Suppressor macrophage treated with lipopolysaccharide for 4 hours (primary cell): ENCODE measurements around the gene TOP3B.
A peak's percentile ranks its signal among the peaks of the same experiment; 100 is the strongest.
"Not testable (repeated sequence)": the region's sequence is repeated elsewhere in the genome, so short reads cannot be mapped to it uniquely, and the experiment has no call there.

Experiments used
- DNase-seq: peaks from one replicate; pipeline ENCODE4 v3.0.0-alpha.2; 2020

Gene TOP3B

DNA sequence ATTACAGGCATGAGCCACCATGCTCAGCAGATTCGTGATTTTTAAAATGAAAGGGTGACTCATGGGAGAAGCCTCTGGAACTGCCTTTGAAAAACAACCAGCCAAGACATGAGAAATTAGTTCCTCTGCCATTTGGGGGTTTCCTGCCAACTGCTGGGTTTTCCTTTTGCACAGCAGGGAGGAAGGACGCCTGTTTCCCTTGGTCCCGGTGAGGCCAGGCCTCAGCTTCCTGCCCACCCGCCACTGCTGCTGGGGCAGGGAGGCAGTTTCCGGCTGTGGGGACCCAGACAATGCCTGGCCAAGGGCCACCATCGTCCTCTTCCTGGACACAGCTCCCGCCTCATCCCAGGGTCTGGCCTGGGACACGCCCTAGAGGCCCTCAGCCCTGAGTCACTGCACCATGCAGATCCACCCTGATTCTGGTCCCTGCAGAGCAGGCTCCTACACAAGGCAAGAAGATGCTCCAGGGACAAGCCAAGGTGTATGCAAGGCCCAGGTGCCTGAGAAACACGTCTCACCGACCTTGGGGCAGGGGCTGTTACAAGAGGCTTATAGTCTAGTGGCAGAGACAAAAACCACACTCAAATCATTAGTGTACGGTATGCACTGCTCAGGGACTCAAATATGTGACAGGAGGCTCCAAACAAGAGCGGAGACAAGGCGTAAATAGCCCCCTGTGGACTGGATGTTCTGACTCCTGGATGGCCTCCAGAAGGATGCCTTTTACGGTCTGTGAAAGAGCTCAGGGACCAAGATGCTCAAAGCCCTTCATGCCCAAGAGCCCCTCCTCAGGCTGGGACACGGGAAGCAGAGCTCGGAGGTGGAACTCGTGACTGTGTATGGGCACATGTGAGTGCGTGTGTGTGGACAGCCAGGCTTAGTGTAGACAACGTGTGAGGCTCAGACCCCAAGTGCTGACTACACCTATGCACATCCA is 39.9 kb downstream of the TOP3B start:
- DNase-seq: peak; percentile 85

- DNase-seq: no peak
Measured at GRCh38 chr22:21941921-21942320, 40.7 kb downstream of the TOP3B start.

DNA sequence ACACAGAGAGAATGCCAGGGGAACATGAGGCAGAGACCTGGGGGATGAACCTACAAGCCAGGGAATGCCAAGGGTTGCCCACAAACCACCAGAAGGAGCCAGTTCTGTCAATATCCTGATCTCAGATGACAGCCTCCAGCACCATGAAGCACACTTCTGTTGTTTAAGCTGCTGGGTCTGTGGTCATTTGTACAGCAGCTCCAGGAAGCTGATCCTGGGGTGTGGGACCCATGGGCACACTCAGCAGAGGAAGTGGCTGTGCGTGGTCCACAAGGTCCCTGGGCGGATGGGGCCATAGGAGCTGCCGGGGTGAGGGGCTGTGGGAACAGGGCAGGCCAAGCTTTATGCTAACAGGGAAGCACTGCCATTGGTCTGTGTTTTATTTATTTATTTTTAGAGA is 42.1 kb downstream of the TOP3B start:
- DNase-seq: no peak

- not testable (repeated sequence) for DNase-seq
Measured at GRCh38 chr22:21939935-21940334, 42.7 kb downstream of the TOP3B start.

DNA sequence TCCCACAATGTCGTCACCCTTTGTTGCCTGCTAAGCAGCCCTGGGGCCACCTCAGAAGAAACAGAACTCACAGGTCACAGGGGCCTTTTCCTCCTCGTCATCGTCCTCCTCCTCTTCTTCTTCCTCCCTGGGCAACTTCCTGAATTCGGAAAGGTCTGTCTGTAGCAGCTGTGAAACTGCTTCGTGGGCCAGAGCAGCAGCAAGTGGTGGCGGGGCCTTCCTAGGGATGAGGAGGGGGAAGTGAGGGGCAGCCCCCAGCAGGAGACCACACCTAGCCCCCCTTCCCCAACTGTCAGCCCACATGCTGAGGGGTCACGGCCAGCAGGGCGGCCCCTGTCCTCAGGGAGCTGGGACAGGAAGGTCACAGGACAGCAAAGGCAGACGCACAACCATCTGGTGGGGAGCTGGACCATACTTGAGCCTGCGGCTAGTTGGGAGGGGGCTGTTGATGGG is 43.1 kb downstream of the TOP3B start:
- DNase-seq: peak; percentile 73

GRCh38 chr22:21938906-21939305 is 43.7 kb downstream of the TOP3B start:
- DNase-seq: no peak

DNA sequence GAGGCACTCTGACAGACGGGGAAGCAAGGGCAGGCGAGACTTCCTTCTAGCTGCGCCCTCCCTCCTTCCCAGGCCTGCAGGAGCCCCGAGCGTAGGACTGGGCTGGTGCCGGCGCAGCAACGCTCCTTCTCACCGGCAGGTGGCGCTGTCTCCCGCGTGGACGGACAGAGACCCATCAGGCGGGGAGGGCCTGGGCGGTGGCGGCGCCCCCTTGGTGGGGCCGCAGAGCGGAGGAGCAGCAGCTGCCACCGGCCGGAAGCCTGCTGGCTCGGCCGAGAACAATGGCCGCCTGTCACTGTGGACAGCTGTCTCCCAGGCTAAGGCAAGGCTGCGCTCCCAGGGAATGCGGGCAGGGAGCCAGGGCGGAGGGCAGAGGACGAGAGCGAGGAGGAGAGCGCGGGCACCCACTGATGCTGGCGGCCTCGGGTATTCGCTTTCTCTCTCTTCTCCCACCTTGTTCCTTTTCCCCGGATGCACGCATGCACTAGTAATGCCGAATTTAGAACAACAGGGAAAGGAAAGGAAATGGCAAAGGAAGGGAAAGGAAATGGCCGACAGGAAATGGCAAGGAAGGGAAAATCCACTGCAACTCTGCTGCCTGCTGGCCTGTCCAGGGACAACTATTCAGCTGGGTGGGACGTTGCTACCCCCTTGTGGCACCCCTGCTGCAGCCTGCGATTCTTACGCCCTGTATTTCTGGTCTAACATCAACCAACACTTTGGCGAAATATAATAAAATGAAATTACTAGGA is 44.3 kb downstream of the TOP3B start:
- peak; percentile 94 for DNase-seq

GRCh38 chr22:21937821-21938070 is 44.8 kb downstream of the TOP3B start:
- no peak for DNase-seq

DNA sequence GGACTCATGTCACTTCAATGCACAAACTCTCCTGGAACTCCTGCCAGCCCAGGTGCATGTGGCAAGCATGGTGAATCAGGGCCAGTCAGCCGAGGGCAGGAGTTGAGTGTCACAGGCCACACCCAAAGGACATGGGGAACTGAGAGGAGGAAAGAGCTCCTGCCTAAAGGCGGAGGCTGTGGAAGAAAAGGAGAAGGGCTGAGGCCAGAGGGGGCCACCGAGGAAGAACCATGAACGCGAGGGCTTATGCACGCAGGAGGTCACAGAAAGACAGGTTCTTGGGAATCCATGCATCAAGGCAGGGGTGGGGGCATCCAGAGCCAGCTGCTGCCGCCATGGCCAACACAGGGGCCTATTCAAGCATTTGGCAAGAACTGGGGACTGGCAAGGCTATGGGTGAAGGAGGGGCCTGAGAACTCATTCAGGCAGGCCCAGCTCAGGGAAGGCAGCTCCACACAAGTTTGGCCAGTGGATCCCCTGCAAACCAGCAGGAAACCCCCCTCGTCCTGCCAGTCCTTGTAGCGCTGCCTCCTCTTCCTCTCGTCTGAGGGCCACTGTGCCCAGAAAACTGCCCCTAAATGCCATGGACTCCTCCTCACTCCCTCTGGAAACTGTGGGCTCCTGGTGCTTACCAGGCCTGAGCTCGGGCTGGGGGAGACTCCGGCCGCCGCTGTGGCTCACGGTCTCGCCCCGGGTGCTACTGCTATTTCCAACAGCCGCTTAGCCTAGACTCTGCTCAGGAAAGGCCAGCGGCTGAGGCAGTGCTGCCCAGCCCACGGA is 45.4 kb downstream of the TOP3B start:
- DNase-seq: peak; percentile 78

- DNase-seq: peak; percentile 90
Measured at GRCh38 chr22:21936151-21936775, 46.3 kb downstream of the TOP3B start.

GRCh38 chr22:21933910-21934309 is 48.7 kb downstream of the TOP3B start:
- DNase-seq: no peak

- DNase-seq: no peak
Measured at GRCh38 chr22:21933413-21933812, 49.2 kb downstream of the TOP3B start.

DNA sequence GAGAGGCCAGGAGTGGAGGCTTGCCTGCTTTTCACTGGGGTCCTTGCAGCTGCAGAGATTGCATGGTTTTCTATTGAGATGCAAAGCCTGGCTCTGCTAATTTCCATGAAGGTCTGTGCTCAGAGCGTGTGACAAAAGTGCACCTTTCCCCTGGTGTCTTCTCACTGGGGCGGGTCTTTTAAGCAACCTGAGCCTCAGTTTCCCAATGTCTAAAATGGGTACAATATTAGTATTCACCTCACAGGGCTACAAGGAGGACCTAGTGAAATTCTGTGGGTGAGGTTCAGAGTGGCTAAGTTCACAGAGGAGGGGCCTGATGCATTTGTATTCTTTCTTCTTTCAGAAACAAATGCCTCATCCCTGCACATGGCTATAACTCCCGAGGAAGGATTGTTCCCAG is 50.2 kb downstream of the TOP3B start:
- DNase-seq: no peak

DNA sequence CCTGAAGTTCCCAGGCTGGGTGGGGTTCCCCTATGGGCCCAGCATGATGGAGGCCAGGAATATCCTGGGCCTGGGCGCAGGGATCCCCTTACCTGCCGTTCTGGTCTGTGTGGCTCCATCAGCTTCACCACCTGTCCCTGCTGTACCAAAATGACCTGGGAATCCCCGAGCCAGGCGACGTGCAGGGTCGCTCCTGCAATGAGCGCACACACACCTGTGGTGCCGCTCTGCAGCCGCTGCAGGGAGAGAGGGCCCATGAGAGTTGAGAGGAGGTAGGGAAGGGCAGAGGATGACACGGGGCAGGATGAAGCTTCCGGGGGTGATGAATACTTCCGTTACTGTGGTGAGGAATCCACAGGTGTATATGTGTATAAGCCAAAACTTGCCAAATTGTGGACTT is 51.5 kb downstream of the TOP3B start:
- DNase-seq: no peak

- no peak for DNase-seq
Measured at GRCh38 chr22:21929253-21929652, 53.3 kb downstream of the TOP3B start.

DNA sequence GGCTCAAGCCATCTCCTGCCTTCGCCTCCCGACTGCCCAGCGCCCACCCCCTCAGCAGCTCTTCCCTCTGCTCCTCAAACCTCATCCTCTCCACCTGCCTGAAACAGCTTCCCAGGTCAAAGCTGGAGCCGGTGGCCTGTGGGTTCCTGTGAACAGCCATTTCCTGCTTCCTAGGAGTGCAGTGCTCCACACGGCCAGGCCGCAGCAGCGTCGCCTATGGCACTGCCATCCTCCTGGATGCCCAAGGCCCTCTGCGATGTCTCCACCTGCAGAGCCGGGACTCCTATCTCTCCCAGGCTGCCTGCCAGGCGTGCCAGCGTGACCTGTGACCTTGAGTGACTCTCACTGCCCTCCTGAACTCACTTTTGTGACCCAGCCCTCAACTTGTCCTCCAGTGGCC is 54.5 kb downstream of the TOP3B start:
- DNase-seq: no peak

DNA sequence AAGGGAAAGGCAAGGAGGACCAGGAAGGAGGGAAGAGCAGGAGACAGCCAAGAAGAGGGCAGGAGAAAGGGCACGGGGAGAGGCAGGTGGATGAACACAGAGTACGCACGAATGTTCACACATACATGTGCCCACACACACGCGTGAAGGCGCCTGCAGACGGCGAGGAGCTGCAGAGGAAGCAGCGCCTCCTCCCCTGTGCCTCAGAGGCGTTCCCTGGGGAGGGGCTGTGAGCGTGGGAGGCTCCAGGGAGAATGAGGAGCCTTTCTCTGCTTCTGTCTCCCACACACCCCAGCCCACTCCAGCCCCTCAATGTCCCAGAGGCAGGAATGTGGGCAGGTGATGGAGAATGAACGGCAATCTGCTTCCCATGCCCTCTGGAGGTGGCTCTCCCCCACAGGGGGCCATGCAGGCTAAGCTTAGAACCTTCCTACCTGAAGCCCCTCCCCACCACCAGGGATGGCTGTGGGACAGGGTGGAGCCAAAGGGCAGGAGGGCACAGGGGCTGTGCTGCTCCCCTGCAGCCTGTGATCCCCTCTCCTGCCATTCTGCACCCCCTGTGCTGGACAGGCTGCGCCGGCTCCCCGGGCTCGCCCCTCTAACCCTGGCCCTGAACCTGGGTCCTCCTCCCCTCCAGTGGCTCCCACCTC is 55.3 kb downstream of the TOP3B start:
- DNase-seq: no peak

DNA sequence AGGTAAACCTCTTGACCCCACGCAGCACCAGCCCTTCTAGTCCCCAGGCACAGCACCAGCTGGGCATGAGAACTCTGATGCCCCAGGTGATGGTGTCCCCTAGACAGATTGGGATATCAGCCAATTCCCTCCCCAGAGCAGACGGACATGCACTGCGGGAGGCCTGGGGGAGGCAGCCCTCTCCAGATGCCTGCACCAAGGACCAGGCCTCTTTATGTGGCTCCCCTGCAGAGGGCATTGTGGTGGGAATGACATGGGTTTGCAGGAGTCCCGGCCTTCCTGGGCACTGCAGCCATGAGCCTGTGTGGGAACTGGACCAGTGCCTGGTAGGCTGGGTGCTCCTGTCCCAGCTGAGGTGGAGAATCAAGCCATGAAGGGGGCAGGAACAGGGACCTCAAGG is 55.9 kb downstream of the TOP3B start:
- DNase-seq: no peak

GRCh38 chr22:21923163-21923561 is 59.4 kb downstream of the TOP3B start:
- no peak for DNase-seq

DNA sequence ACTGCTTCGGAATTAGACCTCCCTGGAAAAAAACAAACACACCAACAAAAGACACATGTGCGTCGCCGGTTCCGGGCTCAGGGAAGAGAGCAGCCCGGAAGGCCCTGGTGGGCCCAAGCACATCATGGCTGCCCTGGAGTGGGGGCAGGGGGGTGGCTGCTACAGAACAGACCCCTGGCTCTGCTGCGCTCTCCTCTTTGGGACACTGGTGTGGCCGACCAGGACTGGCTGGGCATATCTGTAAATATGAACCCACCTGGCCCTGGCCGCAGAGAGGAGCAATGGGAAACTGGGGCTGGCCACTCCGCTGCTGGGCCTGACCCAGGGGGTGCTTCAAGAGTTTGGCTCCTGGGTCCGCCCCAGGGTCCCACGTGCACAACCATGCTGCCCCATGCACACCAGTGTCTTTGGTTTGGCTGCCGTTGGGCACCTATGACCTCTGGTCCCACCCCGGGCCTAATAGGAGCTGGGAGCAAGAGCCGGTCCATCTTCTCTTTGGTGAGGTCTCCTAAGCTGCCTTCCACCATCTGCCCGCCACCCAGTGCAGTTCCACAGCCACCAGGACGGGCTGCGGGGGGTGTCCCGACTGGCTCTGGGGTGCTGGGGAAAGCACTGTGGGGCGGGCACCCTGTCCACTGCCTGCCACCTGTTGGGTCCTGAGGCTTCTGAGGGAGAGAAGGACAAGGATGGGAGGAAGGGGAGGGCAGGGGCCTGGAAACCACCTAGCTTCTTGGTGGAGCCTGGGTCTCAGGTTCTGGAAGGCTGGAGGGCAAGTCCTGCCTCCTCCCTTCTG is 60.0 kb downstream of the TOP3B start:
- no peak for DNase-seq

DNA sequence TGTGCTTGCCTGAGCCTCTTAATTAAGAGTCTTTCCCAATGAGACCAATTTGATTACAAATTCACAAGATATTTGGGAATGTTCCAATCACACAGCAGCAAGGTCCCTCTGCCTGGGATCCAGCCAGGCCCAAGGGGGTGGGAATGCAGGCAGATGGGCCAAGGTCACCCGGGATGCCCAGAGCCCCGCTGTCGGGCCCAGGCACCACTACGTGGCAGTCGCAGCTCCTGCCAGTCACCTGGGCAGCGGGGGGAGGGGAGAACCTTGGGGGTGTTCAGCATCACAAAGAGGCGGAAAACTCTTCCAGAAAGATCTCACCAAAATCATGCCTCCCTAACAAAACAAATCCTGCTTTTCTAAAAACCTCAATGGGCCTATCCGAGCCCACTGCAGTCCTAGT is 60.9 kb downstream of the TOP3B start:
- DNase-seq: no peak
